A549 (cell line): ENCODE measurements around the gene FGF5. TPM values are rescaled to one million over a fixed set of nuclear protein-coding genes. Genes with fewer than 3 reads are reported as not detected.
A peak's percentile ranks its signal among the peaks of the same experiment; 100 is the strongest.

ENCODE experiments used
- ATAC-seq, 2 experiments: fragments of 200-7000 bp in 1 of 2; fragments of >200 bp in 1 of 2; cut with Nextera tagmentation in 1 of 2; cut with Tn5 transposase in 1 of 2; 3 replicates each; pipeline versions ENCODE4 v1.8.0 to v1.9.1; 2018 to 2020; ENCODE audit warnings: mild to moderate bottlenecking in 1 of 2, moderate library complexity in 1 of 2
- CTCF ChIA-PET: fragments of 300-600 bp; sonication (Branson Sonifier 250); formaldehyde crosslinking; extraction: SDS; loops from one replicate; lab custom pipeline; 2021; ENCODE audit warnings: antibody characterized with exemption, inconsistent platforms; lab: Yijun Ruan, JAX
- POLR2A ChIA-PET: fragments of 350-600 bp; formaldehyde crosslinking; extraction: SDS; loops from one replicate; lab custom pipeline; 2021; ENCODE audit warnings: antibody characterized with exemption, inconsistent platforms; lab: Yijun Ruan, JAX
- DNase-seq, 2 experiments: peaks; one replicate each; pipeline versions ENCODE4 v3.0.0 to v3.0.0-alpha.2; 2011 to 2016; ENCODE audit warnings: low read depth in 1 of 2, low spot score in 1 of 2
- FAIRE-seq: peaks from 2 replicates; lab custom pipeline; 2011; peaks lifted over from hg19 to GRCh38; lab: Jason Lieb, UNC
- H3K27ac ChIP-seq, 2 experiments: fragments of >200 bp; sonication (Bioruptor Twin); formaldehyde crosslinking; 3 replicates each; pipeline ENCODE4 v1.5.1; 2016 to 2017
- H3K4me1 ChIP-seq: fragments of >200 bp; sonication (Bioruptor Twin); formaldehyde crosslinking; 3 replicates; pipeline ENCODE4 v1.6.1; 2016
- H3K4me2 ChIP-seq: fragments of >200 bp; sonication (Bioruptor Twin); formaldehyde crosslinking; 3 replicates; pipeline ENCODE4 v1.6.1; 2016
- H3K4me3 ChIP-seq: fragments of >200 bp; sonication (Bioruptor Twin); formaldehyde crosslinking; 3 replicates; pipeline ENCODE4 v1.5.1; 2016
- H3K9me3 ChIP-seq: fragments of >200 bp; sonication (Bioruptor Twin); formaldehyde crosslinking; 3 replicates; pipeline ENCODE4 v1.6.1; 2016
- BHLHE40 ChIP-seq: IDR thresholded peaks from 2 replicates; pipeline ENCODE4 v1.6.1; 2012; ENCODE audit warnings: low read depth, low read length, inconsistent platforms
- CBX2 ChIP-seq: fragments of 200-600 bp; sonication (generic); IDR thresholded peaks from 2 replicates; pipeline ENCODE4 v1.6.1; 2016; ENCODE audit warnings: low read depth, mild to moderate bottlenecking, borderline replicate concordance
- CEBPB ChIP-seq, 2 experiments: fragments of >200 bp in 1 of 2; sonication (Bioruptor Twin) in 1 of 2; formaldehyde crosslinking in 1 of 2; IDR thresholded peaks; 2 replicates each; pipeline ENCODE4 v1.6.1; 2012 to 2016
- CHD2 ChIP-seq: fragments of 150-350 bp; IDR thresholded peaks from 2 replicates; pipeline ENCODE4 v1.6.1; 2014; ENCODE audit warnings: low read length; ENCODE audit not compliant: partially characterized antibody
- CHD4 ChIP-seq: fragments of 200-600 bp; sonication (generic); IDR thresholded peaks from 2 replicates; pipeline ENCODE4 v1.6.1; 2016; ENCODE audit warnings: antibody characterized with exemption, mild to moderate bottlenecking, borderline replicate concordance
- E2F6 ChIP-seq: IDR thresholded peaks from 2 replicates; pipeline ENCODE4 v1.6.1; 2012; ENCODE audit warnings: low read depth, borderline replicate concordance
- EHMT2 ChIP-seq: fragments of 200-600 bp; sonication (generic); IDR thresholded peaks from 2 replicates; pipeline ENCODE4 v1.6.1; 2016; ENCODE audit warnings: antibody characterized with exemption, low read depth, mild to moderate bottlenecking, moderate library complexity
- ELK1 ChIP-seq: fragments of 150-350 bp; IDR thresholded peaks from 2 replicates; pipeline ENCODE4 v1.6.1; 2014; ENCODE audit warnings: low read depth, mild to moderate bottlenecking, low read length
- FOSB ChIP-seq: fragments of 250-450 bp; sonication (Bioruptor Pico); IDR thresholded peaks from 2 replicates; pipeline ENCODE4 v1.5.0; 2020; ENCODE audit warnings: mild to moderate bottlenecking, moderate library complexity
- HEYL ChIP-seq: fragments of 250-450 bp; sonication (Bioruptor Pico); IDR thresholded peaks from 2 replicates; pipeline ENCODE4 v1.8.0; 2021; ENCODE audit warnings: mild to moderate bottlenecking, moderate library complexity
- HOXA7 ChIP-seq: fragments of 250-450 bp; sonication (Bioruptor Pico); IDR thresholded peaks from 2 replicates; pipeline ENCODE4 v1.5.0; 2020; ENCODE audit warnings: mild to moderate bottlenecking, moderate library complexity
- JUN ChIP-seq, 2 experiments: fragments of >200 bp; sonication (Bioruptor Twin); formaldehyde crosslinking; IDR thresholded peaks; 2 replicates in 1 of 2; 3 replicates in 1 of 2; pipeline ENCODE4 v1.6.1; 2016 to 2017
- JUNB ChIP-seq: fragments of >200 bp; sonication (Bioruptor Twin); formaldehyde crosslinking; IDR thresholded peaks from 2 replicates; pipeline ENCODE4 v1.6.1; 2016
- KDM5A ChIP-seq: fragments of 200-600 bp; sonication (generic); IDR thresholded peaks from 2 replicates; pipeline ENCODE4 v1.6.1; 2016; ENCODE audit warnings: antibody characterized with exemption, mild to moderate bottlenecking
- MAFK ChIP-seq: fragments of 450-650 bp; IDR thresholded peaks from 2 replicates; pipeline ENCODE4 v1.6.1; 2014; ENCODE audit not compliant: partially characterized antibody
- MAZ ChIP-seq: fragments of 150-350 bp; IDR thresholded peaks from 2 replicates; pipeline ENCODE4 v1.6.1; 2014; ENCODE audit warnings: antibody characterized with exemption, low read depth, low read length, borderline replicate concordance
- NPAS2 ChIP-seq: fragments of 250-450 bp; sonication (Bioruptor Pico); IDR thresholded peaks from 2 replicates; pipeline ENCODE4 v1.8.0; 2022; ENCODE audit warnings: mild to moderate bottlenecking, moderate library complexity, borderline replicate concordance
- NR3C1 ChIP-seq: fragments of >200 bp; sonication (Bioruptor Twin); formaldehyde crosslinking; IDR thresholded peaks from 3 replicates; pipeline ENCODE4 v1.6.1; 2017
- RARB ChIP-seq: fragments of 250-450 bp; sonication (Bioruptor Pico); IDR thresholded peaks from 2 replicates; pipeline ENCODE4 v1.8.0; 2021; ENCODE audit warnings: mild to moderate bottlenecking, moderate library complexity
- RCOR1 ChIP-seq: fragments of 150-350 bp; IDR thresholded peaks from 2 replicates; pipeline ENCODE4 v1.6.1; 2014; ENCODE audit warnings: antibody characterized with exemption, low read length, low read depth
- RNF2 ChIP-seq: fragments of 200-600 bp; sonication (generic); IDR thresholded peaks from 2 replicates; pipeline ENCODE4 v1.6.1; 2016; ENCODE audit warnings: low read depth, mild to moderate bottlenecking, antibody characterized with exemption, moderate library complexity, borderline replicate concordance
- SMC3 ChIP-seq: fragments of >200 bp; sonication (Bioruptor Twin); formaldehyde crosslinking; IDR thresholded peaks from 3 replicates; pipeline ENCODE4 v1.6.1; 2018; ENCODE audit warnings: inconsistent platforms
- SREBF2 ChIP-seq: fragments of 450-650 bp; IDR thresholded peaks from 2 replicates; pipeline ENCODE4 v1.6.1; 2014; ENCODE audit warnings: mild to moderate bottlenecking, moderate library complexity
- ZC3H11A ChIP-seq: fragments of 450-650 bp; IDR thresholded peaks from 2 replicates; pipeline ENCODE4 v1.6.1; 2014; ENCODE audit warnings: antibody characterized with exemption, mild to moderate bottlenecking
- ZFP36 ChIP-seq: fragments of 450-650 bp; IDR thresholded peaks from 2 replicates; pipeline ENCODE4 v1.6.1; 2014; ENCODE audit warnings: borderline replicate concordance; ENCODE audit not compliant: partially characterized antibody
- ZNF302 ChIP-seq: fragments of 250-450 bp; sonication (Bioruptor Pico); IDR thresholded peaks from 2 replicates; pipeline ENCODE4 v1.9.0; 2021; ENCODE audit warnings: inconsistent platforms, mild to moderate bottlenecking, moderate library complexity
- WGBS: methylation state at CpG from one replicate; pipeline ENCODE4 v1.1.6; 2017; ENCODE audit errors: missing lambda C conversion rate; 5-methylcytosine and 5-hydroxymethylcytosine counted together
- polyA plus RNA-seq, 4 experiments: library from polyadenylated mRNA; depleted of rRNA in 3 of 4; stranded (reverse); fragments of >200 nt; fragmentation: RNase III in 1 of 4; extraction: RNeasy Plus Mini Kit Qiagen cat#74134 plus additional on column Dnase treatment in 1 of 4; gene quantifications; 2 replicates in 3 of 4; 3 replicates in 1 of 4; pipeline ENCODE4 v1.2.3, GENCODE V29; 2011 to 2017
- TF ChIP-seq, protein P1 (sequence below): fragments of 450-650 bp; IDR thresholded peaks from 2 replicates; pipeline ENCODE4 v1.6.1; 2014; ENCODE audit warnings: antibody characterized with exemption
- TF ChIP-seq, protein P2 (sequence below): fragments of >200 bp; sonication (Bioruptor Twin); formaldehyde crosslinking; IDR thresholded peaks from 3 replicates; pipeline ENCODE4 v1.5.1; 2016

FGF5 gene
- polyA plus RNA-seq, 2 of the 4 experiments (the other 2 are of a cell fraction) = 0.21 TPM; not detected in 1

- no peak overlapping the region for H3K4me2 ChIP-seq
- ATAC-seq (no peak), DNase-seq (no peak), FAIRE-seq (no peak)
- TF ChIP-seq ZNF302 (CRISPR knock-in tag) (no peak), FOSB (CRISPR knock-in tag) (no peak), CHD2 (no peak), RNF2 (no peak), ZFP36 (no peak), MAZ (no peak), HOXA7 (CRISPR knock-in tag) (no peak), JUN (IDR thresholded peaks at IDR 0.05) (no peak), RCOR1 (no peak), HEYL (CRISPR knock-in tag) (no peak), SMC3 (no peak), BHLHE40 (no peak), MAFK (no peak)
- TF ChIP-seq, protein P1, sequence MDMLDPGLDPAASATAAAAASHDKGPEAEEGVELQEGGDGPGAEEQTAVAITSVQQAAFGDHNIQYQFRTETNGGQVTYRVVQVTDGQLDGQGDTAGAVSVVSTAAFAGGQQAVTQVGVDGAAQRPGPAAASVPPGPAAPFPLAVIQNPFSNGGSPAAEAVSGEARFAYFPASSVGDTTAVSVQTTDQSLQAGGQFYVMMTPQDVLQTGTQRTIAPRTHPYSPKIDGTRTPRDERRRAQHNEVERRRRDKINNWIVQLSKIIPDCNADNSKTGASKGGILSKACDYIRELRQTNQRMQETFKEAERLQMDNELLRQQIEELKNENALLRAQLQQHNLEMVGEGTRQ = no peak
- ChIA-PET CTCF (no interaction called here), POLR2A (no interaction called here)
- 82% methylated on average over 35 of the region's 36 CpGs for WGBS
- no peaks in the 10 kb centered on the region for H3K4me1 ChIP-seq
- H3K9me3 ChIP-seq = no peaks in the 10 kb centered on the region
- H3K4me3 ChIP-seq = no peak overlapping the region
- H3K27ac ChIP-seq = no peak overlapping the region
Observed at GRCh38 chr4:80263541-80264351, 2.7 kb upstream of the FGF5 start.

GRCh38 chr4:80264352-80264647 lies 2.2 kb upstream of the FGF5 start:
- H3K27ac ChIP-seq = no peak overlapping the region
- H3K9me3 ChIP-seq = no peaks in the 10 kb centered on the region
- 92% methylated on average over 4 of the region's 4 CpGs for WGBS
- H3K4me2 ChIP-seq = no peak overlapping the region
- POLR2A ChIA-PET = no interaction called here
- no peak for FAIRE-seq
- no peaks in the 10 kb centered on the region for H3K4me1 ChIP-seq
- CTCF ChIA-PET = no interaction called here
- DNase-seq = no peak
- no peak overlapping the region for H3K4me3 ChIP-seq
- ATAC-seq = no peak
- TF ChIP-seq SREBF2 = no peak

- WGBS = 100% methylated on average over 1 of the region's 1 CpG
- H3K4me2 ChIP-seq = peak overlapping the region; percentile 99; the same call in 2 of the 3 replicates
- no peak for FAIRE-seq
Observed at GRCh38 chr4:80264825-80265224, 1.6 kb upstream of the FGF5 start.

More at GRCh38 chr4:80264825-80265224, 1.6 kb upstream of the FGF5 start:
- Histone ChIP-seq H3K4me1 (no peaks in the 10 kb centered on the region), H3K4me3 (no peak overlapping the region), H3K9me3 (no peaks in the 10 kb centered on the region), H3K27ac (no peak overlapping the region)
- CTCF ChIA-PET = interaction anchor here (0.7 to 1.9 kb wide), 2 partner anchors 47 to 70 kb away, joined by 4 read pairs; no protein-coding TSS in a partner anchor
- DNase-seq = no peak
- TF ChIP-seq HEYL (CRISPR knock-in tag) = no peak
- no peak for TF ChIP-seq E2F6
- no peak for TF ChIP-seq NR3C1
- TF ChIP-seq ELK1 = no peak
- TF ChIP-seq RARB (CRISPR knock-in tag) = no peak
- no peak for TF ChIP-seq ZC3H11A
- TF ChIP-seq RCOR1 = no peak
- TF ChIP-seq CBX2 = no peak
- TF ChIP-seq CEBPB (IDR thresholded peaks at IDR 0.05) = no peak
- no peak for TF ChIP-seq JUNB
- TF ChIP-seq CHD4 = no peak
- no peak for TF ChIP-seq ZFP36
- TF ChIP-seq EHMT2 = no peak
- no peak for TF ChIP-seq KDM5A
- no peak for TF ChIP-seq ZNF302 (CRISPR knock-in tag)
- no peak for TF ChIP-seq NPAS2
- TF ChIP-seq MAZ = no peak
- TF ChIP-seq, protein P2, sequence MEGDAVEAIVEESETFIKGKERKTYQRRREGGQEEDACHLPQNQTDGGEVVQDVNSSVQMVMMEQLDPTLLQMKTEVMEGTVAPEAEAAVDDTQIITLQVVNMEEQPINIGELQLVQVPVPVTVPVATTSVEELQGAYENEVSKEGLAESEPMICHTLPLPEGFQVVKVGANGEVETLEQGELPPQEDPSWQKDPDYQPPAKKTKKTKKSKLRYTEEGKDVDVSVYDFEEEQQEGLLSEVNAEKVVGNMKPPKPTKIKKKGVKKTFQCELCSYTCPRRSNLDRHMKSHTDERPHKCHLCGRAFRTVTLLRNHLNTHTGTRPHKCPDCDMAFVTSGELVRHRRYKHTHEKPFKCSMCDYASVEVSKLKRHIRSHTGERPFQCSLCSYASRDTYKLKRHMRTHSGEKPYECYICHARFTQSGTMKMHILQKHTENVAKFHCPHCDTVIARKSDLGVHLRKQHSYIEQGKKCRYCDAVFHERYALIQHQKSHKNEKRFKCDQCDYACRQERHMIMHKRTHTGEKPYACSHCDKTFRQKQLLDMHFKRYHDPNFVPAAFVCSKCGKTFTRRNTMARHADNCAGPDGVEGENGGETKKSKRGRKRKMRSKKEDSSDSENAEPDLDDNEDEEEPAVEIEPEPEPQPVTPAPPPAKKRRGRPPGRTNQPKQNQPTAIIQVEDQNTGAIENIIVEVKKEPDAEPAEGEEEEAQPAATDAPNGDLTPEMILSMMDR = no peak
- no peak for ATAC-seq
- POLR2A ChIA-PET = no interaction called here
